Measurements from ENCODE around the gene PTPN1. TPM values are rescaled to one million over a fixed set of nuclear protein-coding genes. Genes with fewer than 3 reads are reported as not detected.

PTPN1 gene
- total RNA-seq, 3 donors from 2014 or later (not counting 1 experiment from before 2014, with no cell fraction given) = 52.9 to 64.5 (median 58.3) TPM

GRCh38 chr20:50627747-50628146 lies 117.6 kb downstream of the PTPN1 start:
- intact Hi-C loops (cut with micrococcal nuclease) = no loop called here
- Histone ChIP-seq H3K36me3 (ENCODE audit: control insufficient read depth, insufficient read depth, low read length) (no peaks in the 10 kb centered on the region), H3K4me1 (ENCODE audit: control insufficient read depth, insufficient read depth, low read length) (no peaks in the 10 kb centered on the region), H3K27me3 (ENCODE audit: control insufficient read depth, insufficient read depth, low read length) (no peaks in the 10 kb centered on the region), H3K27ac (ENCODE audit: low read length) (no peak overlapping the region), H3K9me3 (ENCODE audit: control insufficient read depth, insufficient read depth, low read length) (no peaks in the 10 kb centered on the region), H3K4me3 (ENCODE audit: low read length) (no peak overlapping the region)
- no peak for DNase-seq
- no peak for TF ChIP-seq CTCF (IDR thresholded peaks at IDR 0.05)
- H3K27ac Mint-ChIP-seq = no peak overlapping the region
- WGBS (ENCODE audit: insufficient coverage) = 87% methylated on average over 9 of the region's 9 CpGs
- H3K4me3 Mint-ChIP-seq = no peak overlapping the region
- H3K9me3 Mint-ChIP-seq = no peaks in the 10 kb centered on the region
- H3K4me1 Mint-ChIP-seq = no peaks in the 10 kb centered on the region
- ATAC-seq = no peak
- no peaks in the 10 kb centered on the region for H3K36me3 Mint-ChIP-seq
- H3K27me3 Mint-ChIP-seq (ENCODE audit: low read depth in 2 of 2) = peaks cover 0 to 7% of the 10 kb centered on the region in 2 donors

GRCh38 chr20:50628332-50628731 lies 118.1 kb downstream of the PTPN1 start:
- H3K27me3 ChIP-seq (ENCODE audit: control insufficient read depth, insufficient read depth, low read length) = no peaks in the 10 kb centered on the region
- ATAC-seq = no peak
- DNase-seq = no peak
- no peak for TF ChIP-seq CTCF (IDR thresholded peaks at IDR 0.05)
- H3K4me1 ChIP-seq (ENCODE audit: control insufficient read depth, insufficient read depth, low read length) = no peaks in the 10 kb centered on the region
- Mint-ChIP-seq H3K4me3 (no peak overlapping the region), H3K4me1 (no peaks in the 10 kb centered on the region), H3K36me3 (no peaks in the 10 kb centered on the region), H3K27me3 (ENCODE audit: low read depth in 2 of 2) (peaks cover 0 to 7% of the 10 kb centered on the region in 2 donors), H3K9me3 (no peaks in the 10 kb centered on the region), H3K27ac (no peak overlapping the region)
- 67% methylated on average over 11 of the region's 11 CpGs for WGBS (ENCODE audit: insufficient coverage)
- H3K27ac ChIP-seq (ENCODE audit: low read length) = no peak overlapping the region
- H3K36me3 ChIP-seq (ENCODE audit: control insufficient read depth, insufficient read depth, low read length) = no peaks in the 10 kb centered on the region
- no peak overlapping the region for H3K4me3 ChIP-seq (ENCODE audit: low read length)
- no peaks in the 10 kb centered on the region for H3K9me3 ChIP-seq (ENCODE audit: control insufficient read depth, insufficient read depth, low read length)
- intact Hi-C loops (cut with micrococcal nuclease) = no loop called here

GRCh38 chr20:50628853-50629669 lies 118.9 kb downstream of the PTPN1 start:
- intact Hi-C loops (cut with micrococcal nuclease) = no loop called here
- Histone ChIP-seq H3K36me3 (ENCODE audit: control insufficient read depth, insufficient read depth, low read length) (no peaks in the 10 kb centered on the region), H3K4me1 (ENCODE audit: control insufficient read depth, insufficient read depth, low read length) (no peaks in the 10 kb centered on the region), H3K4me3 (ENCODE audit: low read length) (no peak overlapping the region), H3K27ac (ENCODE audit: low read length) (no peak overlapping the region), H3K27me3 (ENCODE audit: control insufficient read depth, insufficient read depth, low read length) (no peaks in the 10 kb centered on the region), H3K9me3 (ENCODE audit: control insufficient read depth, insufficient read depth, low read length) (no peaks in the 10 kb centered on the region)
- 87% methylated on average over 16 of the region's 16 CpGs for WGBS (ENCODE audit: insufficient coverage)
- no peak overlapping the region for H3K27ac Mint-ChIP-seq
- ATAC-seq (no peak), DNase-seq (no peak)
- no peaks in the 10 kb centered on the region for H3K4me1 Mint-ChIP-seq
- H3K9me3 Mint-ChIP-seq = no peaks in the 10 kb centered on the region
- TF ChIP-seq CTCF (IDR thresholded peaks at IDR 0.05) = no peak
- H3K4me3 Mint-ChIP-seq = no peak overlapping the region
- no peaks in the 10 kb centered on the region for H3K36me3 Mint-ChIP-seq
- H3K27me3 Mint-ChIP-seq (ENCODE audit: low read depth in 2 of 2) = peaks cover 0 to 7% of the 10 kb centered on the region in 2 donors

- no peaks in the 10 kb centered on the region for H3K9me3 Mint-ChIP-seq
- Histone ChIP-seq H3K4me1 (ENCODE audit: control insufficient read depth, insufficient read depth, low read length) (no peaks in the 10 kb centered on the region), H3K4me3 (ENCODE audit: low read length) (no peak overlapping the region), H3K9me3 (ENCODE audit: control insufficient read depth, insufficient read depth, low read length) (no peaks in the 10 kb centered on the region), H3K27ac (ENCODE audit: low read length) (no peak overlapping the region), H3K36me3 (ENCODE audit: control insufficient read depth, insufficient read depth, low read length) (no peaks in the 10 kb centered on the region), H3K27me3 (ENCODE audit: control insufficient read depth, insufficient read depth, low read length) (no peaks in the 10 kb centered on the region)
- no peak overlapping the region for H3K27ac Mint-ChIP-seq
- WGBS (ENCODE audit: insufficient coverage) = 89% methylated on average over 7 of the region's 7 CpGs
- TF ChIP-seq CTCF (IDR thresholded peaks at IDR 0.05) = no peak
- H3K4me3 Mint-ChIP-seq = no peak overlapping the region
- intact Hi-C loops (cut with micrococcal nuclease) = no loop called here
- H3K36me3 Mint-ChIP-seq = no peaks in the 10 kb centered on the region
- DNase-seq (no peak), ATAC-seq (no peak)
- peaks cover 0 to 7% of the 10 kb centered on the region in 2 donors for H3K27me3 Mint-ChIP-seq (ENCODE audit: low read depth in 2 of 2)
- no peaks in the 10 kb centered on the region for H3K4me1 Mint-ChIP-seq
Measured at GRCh38 chr20:50629670-50630045, 119.5 kb downstream of the PTPN1 start.

All from natural killer cell (primary cell).